ENCODE results near the gene EIF3L.

DNA sequence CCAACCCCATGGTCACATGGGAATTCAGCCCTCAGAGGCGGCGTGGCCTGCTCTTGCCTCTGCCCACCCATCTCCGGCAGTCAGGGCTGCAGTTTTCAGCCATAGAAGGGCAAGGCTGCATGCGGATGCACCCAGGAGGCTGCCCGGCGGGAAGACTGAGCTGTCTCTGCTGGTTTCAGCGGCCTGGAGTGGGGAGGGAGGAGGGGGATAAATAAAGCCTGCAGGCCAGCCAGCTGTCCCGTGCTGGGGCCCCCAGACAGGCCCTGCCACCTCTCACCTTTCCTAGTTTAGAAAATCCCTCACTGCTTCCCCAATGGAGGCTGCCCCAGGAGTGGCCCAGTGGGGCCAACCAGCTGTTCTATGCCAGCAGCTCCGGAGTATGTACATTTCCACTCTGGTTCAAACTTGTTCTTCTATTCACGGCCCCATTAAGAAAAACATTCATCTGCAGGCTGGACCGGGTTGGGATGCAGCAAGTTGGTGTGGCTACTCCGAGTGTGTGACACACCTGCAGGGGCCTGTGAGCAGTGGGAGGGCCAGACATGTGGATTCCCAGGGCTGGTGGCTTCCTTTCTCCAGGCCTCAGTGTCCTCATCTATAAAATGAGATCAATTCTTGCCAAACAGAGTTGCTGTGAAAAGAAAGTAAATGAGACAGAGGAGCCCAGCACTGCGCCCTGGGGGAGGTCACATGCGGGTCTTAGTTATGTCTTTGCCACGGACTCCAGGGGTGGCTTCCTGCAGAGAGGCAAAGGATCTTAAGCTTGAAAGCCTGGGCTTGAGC is 61.9 kb downstream of the EIF3L start:
- no peak for TF ChIP-seq GATA2 (IDR thresholded peaks at IDR 0.05; ENCODE audit: low read depth, low read length)
- no peak for TF ChIP-seq GATA3 (IDR thresholded peaks at IDR 0.05; ENCODE audit: low read depth, low read length)

Measured in SH-SY5Y (cell line).